ENCODE data around the gene DISP3. TPM values are rescaled to one million over a fixed set of nuclear protein-coding genes. Genes with fewer than 3 reads are reported as not detected.

DISP3 gene
- polyA plus RNA-seq, 1 of the 3 experiments (the other 2 are of a cell fraction) = 0.08 TPM

GRCh38 chr1:11492235-11492634 lies 13.3 kb downstream of the DISP3 start:
- peaks cover 0 to 12% of the 10 kb centered on the region in 2 experiments; a peak in 1 of 4 replicates for H3K4me1 ChIP-seq (ENCODE audit: control insufficient read depth in 1 of 2, insufficient read depth in 2 of 2, low read depth in 1 of 2, low read length in 1 of 2)
- no peaks in the 10 kb centered on the region for H3K36me3 ChIP-seq (replicated peaks in 1 of 2; ENCODE audit: control insufficient read depth in 1 of 2, insufficient read depth in 2 of 2, low read length in 1 of 2)
- no peak for TF ChIP-seq PBX3 (IDR thresholded peaks at IDR 0.05)
- TF ChIP-seq EP300 (IDR thresholded peaks at IDR 0.05; ENCODE audit: borderline replicate concordance in 1 of 2, low read depth in 1 of 2, low read length in 1 of 2) = no peak
- no peak for TF ChIP-seq RFX5 (IDR thresholded peaks at IDR 0.05; ENCODE audit: low read length)
- TF ChIP-seq GABPA (IDR thresholded peaks at IDR 0.05; ENCODE audit: low read depth) = no peak
- no peak for TF ChIP-seq TCF12 (IDR thresholded peaks at IDR 0.05)
- TF ChIP-seq RXRA (IDR thresholded peaks at IDR 0.05; ENCODE audit: borderline replicate concordance, low read depth) = no peak
- TF ChIP-seq USF2 (IDR thresholded peaks at IDR 0.05; ENCODE audit: borderline replicate concordance, low read depth, low read length) = no peak
- no peak for TF ChIP-seq POLR2AphosphoS5 (IDR thresholded peaks at IDR 0.05; ENCODE audit: low read depth, low read length)
- TF ChIP-seq TAF1 (IDR thresholded peaks at IDR 0.05; ENCODE audit: borderline replicate concordance, low read depth, low read length) = no peak
- TF ChIP-seq CTCF (IDR thresholded peaks at IDR 0.05) = no peak
- POLR2A ChIA-PET = no interaction called here
- no peaks in the 10 kb centered on the region for H4K20me1 ChIP-seq (ENCODE audit: insufficient read depth)
- H3K79me2 ChIP-seq (ENCODE audit: insufficient read depth) = no peaks in the 10 kb centered on the region
- WGBS (ENCODE audit: low lambda C conversion rate) = 26% methylated on average over 6 of the region's 7 CpGs
- no peaks in the 10 kb centered on the region for H3K9me2 ChIP-seq
- no peak overlapping the region for H3K9ac ChIP-seq
- no peak overlapping the region for H3K4me3 ChIP-seq (ENCODE audit: low read depth in 2 of 2, low read length in 1 of 2)
- H3F3A ChIP-seq (replicated peaks; ENCODE audit: insufficient read depth) = no peaks in the 10 kb centered on the region
- H3K27me3 ChIP-seq (ENCODE audit: insufficient read depth) = no peaks in the 10 kb centered on the region
- no peak overlapping the region for H3K4me2 ChIP-seq
- H3K9me3 ChIP-seq = no peaks in the 10 kb centered on the region
- no peak overlapping the region for H3K27ac ChIP-seq (ENCODE audit: low read depth in 2 of 2, low read length in 1 of 2)
- H2AFZ ChIP-seq (ENCODE audit: low read depth) = no peak overlapping the region
- CTCF ChIA-PET = interaction anchor here (0.8 to 1.9 kb wide), 4 partner anchors 13 to 172 kb away, joined by 3 to 6 read pairs (median 4); partner anchors contain the start of gene DISP3
- no peak for DNase-seq

GRCh38 chr1:11493972-11494655 lies 15.2 kb downstream of the DISP3 start:
- 47% methylated on average over 7 of the region's 9 CpGs for WGBS (ENCODE audit: low lambda C conversion rate)
- Histone ChIP-seq H4K20me1 (ENCODE audit: insufficient read depth) (no peaks in the 10 kb centered on the region), H3K4me1 (ENCODE audit: control insufficient read depth in 1 of 2, insufficient read depth in 2 of 2, low read depth in 1 of 2, low read length in 1 of 2) (peaks cover 0 to 12% of the 10 kb centered on the region in 2 experiments; a peak in 1 of 4 replicates), H3K9me3 (no peaks in the 10 kb centered on the region), H3K79me2 (ENCODE audit: insufficient read depth) (no peaks in the 10 kb centered on the region), H3K9ac (no peak overlapping the region), H3K9me2 (no peaks in the 10 kb centered on the region), H3K4me2 (no peak overlapping the region), H2AFZ (ENCODE audit: low read depth) (no peak overlapping the region), H3K4me3 (ENCODE audit: low read depth in 2 of 2, low read length in 1 of 2) (no peak overlapping the region), H3K27me3 (ENCODE audit: insufficient read depth) (no peaks in the 10 kb centered on the region), H3K36me3 (replicated peaks in 1 of 2; ENCODE audit: control insufficient read depth in 1 of 2, insufficient read depth in 2 of 2, low read length in 1 of 2) (no peaks in the 10 kb centered on the region), H3K27ac (ENCODE audit: low read depth in 2 of 2, low read length in 1 of 2) (no peak overlapping the region), H3F3A (replicated peaks; ENCODE audit: insufficient read depth) (no peaks in the 10 kb centered on the region)
- ChIA-PET POLR2A (no interaction called here), CTCF (interaction anchor here (1.0 to 2.7 kb wide), 4 partner anchors 16 to 456 kb away, joined by 3 to 10 read pairs (median 4); partner anchors contain the start of gene DISP3)
- no peak for DNase-seq
- TF ChIP-seq RCOR1 (IDR thresholded peaks at IDR 0.05; ENCODE audit: low read length) (no peak), USF2 (IDR thresholded peaks at IDR 0.05; ENCODE audit: borderline replicate concordance, low read depth, low read length) (no peak), JUND (IDR thresholded peaks at IDR 0.05) (no peak), MXI1 (IDR thresholded peaks at IDR 0.05; ENCODE audit: low read depth, low read length) (no peak), NFIC (IDR thresholded peaks at IDR 0.05; ENCODE audit: borderline replicate concordance) (no peak), TEAD4 (IDR thresholded peaks at IDR 0.05; ENCODE audit: borderline replicate concordance, insufficient read depth) (no peak), ZBTB33 (IDR thresholded peaks at IDR 0.05; ENCODE audit: borderline replicate concordance, low read depth) (no peak), TAF1 (IDR thresholded peaks at IDR 0.05; ENCODE audit: borderline replicate concordance, low read depth, low read length) (no peak), MAX (IDR thresholded peaks at IDR 0.05; ENCODE audit: low read depth) (no peak), MEF2A (IDR thresholded peaks at IDR 0.05; ENCODE audit: borderline replicate concordance, low read depth) (no peak), ELF1 (IDR thresholded peaks at IDR 0.05) (no peak)
